Lower leg skin (tissue), 3 donors: ENCODE data around the gene CFAP97D1.

Experiments
- POLR2A ChIP-seq, 2 donors: fragments of 450-650 bp; IDR thresholded peaks; one replicate each; pipeline ENCODE4 v1.6.1; 2016 to 2017; ENCODE audit warnings: antibody characterized with exemption in 2 of 2, mild to moderate bottlenecking in 1 of 2, moderate library complexity in 1 of 2
- TF ChIP-seq, protein P1 (sequence below), 3 donors: fragments of 450-650 bp; IDR thresholded peaks; one replicate each; pipeline ENCODE4 v1.5.1; 2016; ENCODE audit warnings: antibody characterized with exemption in 3 of 3, mild to moderate bottlenecking in 3 of 3, moderate library complexity in 2 of 3

DNA sequence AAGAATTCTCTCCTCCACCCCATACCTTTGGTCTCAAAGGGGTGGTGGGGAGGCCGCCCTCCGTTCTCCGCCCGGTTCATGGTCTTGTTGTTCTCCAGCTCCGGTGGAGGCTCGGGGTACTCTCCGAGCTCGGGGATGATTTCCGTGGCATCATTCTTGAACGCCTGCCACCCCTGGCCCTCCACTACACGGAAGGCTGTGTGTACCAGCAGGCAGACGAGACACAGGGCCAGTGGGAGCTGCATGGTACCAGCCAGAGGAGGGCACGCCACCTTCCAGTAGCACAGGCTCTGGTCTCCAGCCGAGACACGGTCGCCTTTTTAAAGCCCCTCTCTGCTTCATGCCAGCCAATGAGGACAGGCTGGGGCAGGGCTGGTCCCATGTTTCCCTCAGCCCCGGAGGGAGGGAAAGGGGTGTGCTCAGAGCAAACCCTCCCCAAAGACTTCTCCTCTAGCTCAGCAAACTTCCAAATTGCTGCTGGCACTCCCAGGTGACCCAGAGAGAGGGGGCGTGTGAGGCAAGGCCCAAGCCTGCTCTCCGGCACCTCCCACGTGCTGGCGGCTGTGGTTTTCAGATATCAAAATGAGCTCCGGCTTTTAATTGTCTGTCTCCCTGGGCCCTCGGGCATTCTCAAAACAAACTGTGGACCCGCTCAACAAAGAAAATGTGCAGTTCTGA lies 21.6 kb upstream of the CFAP97D1 start, which contains the start of gene SOST:
- TF ChIP-seq POLR2A (IDR thresholded peaks at IDR 0.05), result no peak
- TF ChIP-seq, protein P1, sequence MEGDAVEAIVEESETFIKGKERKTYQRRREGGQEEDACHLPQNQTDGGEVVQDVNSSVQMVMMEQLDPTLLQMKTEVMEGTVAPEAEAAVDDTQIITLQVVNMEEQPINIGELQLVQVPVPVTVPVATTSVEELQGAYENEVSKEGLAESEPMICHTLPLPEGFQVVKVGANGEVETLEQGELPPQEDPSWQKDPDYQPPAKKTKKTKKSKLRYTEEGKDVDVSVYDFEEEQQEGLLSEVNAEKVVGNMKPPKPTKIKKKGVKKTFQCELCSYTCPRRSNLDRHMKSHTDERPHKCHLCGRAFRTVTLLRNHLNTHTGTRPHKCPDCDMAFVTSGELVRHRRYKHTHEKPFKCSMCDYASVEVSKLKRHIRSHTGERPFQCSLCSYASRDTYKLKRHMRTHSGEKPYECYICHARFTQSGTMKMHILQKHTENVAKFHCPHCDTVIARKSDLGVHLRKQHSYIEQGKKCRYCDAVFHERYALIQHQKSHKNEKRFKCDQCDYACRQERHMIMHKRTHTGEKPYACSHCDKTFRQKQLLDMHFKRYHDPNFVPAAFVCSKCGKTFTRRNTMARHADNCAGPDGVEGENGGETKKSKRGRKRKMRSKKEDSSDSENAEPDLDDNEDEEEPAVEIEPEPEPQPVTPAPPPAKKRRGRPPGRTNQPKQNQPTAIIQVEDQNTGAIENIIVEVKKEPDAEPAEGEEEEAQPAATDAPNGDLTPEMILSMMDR (IDR thresholded peaks at IDR 0.05), result no peak
